CD4-positive, CD25-positive, alpha-beta regulatory T cell (primary cell): Measurements from ENCODE around the gene ANP32B. TPM values are rescaled to one million over a fixed set of nuclear protein-coding genes. Genes with fewer than 3 reads are reported as not detected.
A peak's percentile ranks its signal among the peaks of the same experiment; 100 is the strongest.

Experiments used
- ATAC-seq, 2 donors: fragments of 150-1000 bp; cut with Tn5 transposase; one replicate each; pipeline ENCODE4 v1.10.0; 2021; ENCODE audit warnings: low read depth in 2 of 2, moderate number of reproducible peaks in 2 of 2, moderate library complexity in 1 of 2
- DNase-seq, 3 donors: peaks; one replicate each; pipeline versions ENCODE4 v3.0.0 to v3.0.0-alpha.2; 2012 to 2022; ENCODE audit warnings: mixed read lengths in 1 of 3
- H3K27ac ChIP-seq: one replicate; pipeline ENCODE4 v1.7.0; 2013; ENCODE audit warnings: mild to moderate bottlenecking, low read length; ENCODE audit not compliant: insufficient read depth, poor library complexity, severe bottlenecking
- H3K27me3 ChIP-seq: one replicate; pipeline ENCODE4 v1.7.0; 2013; ENCODE audit warnings: low read length; ENCODE audit not compliant: control insufficient read depth, insufficient read depth
- H3K36me3 ChIP-seq: one replicate; pipeline ENCODE4 v1.7.0; 2013; ENCODE audit warnings: mild to moderate bottlenecking, low read length, moderate library complexity; ENCODE audit not compliant: control insufficient read depth, insufficient read depth
- H3K4me1 ChIP-seq: 2 replicates; pipeline ENCODE4 v1.7.0; 2013; ENCODE audit warnings: mild to moderate bottlenecking, low read length; ENCODE audit not compliant: insufficient read depth, control insufficient read depth, poor library complexity, severe bottlenecking
- H3K4me3 ChIP-seq: one replicate; pipeline ENCODE4 v1.7.0; 2013; ENCODE audit warnings: low read depth, mild to moderate bottlenecking, low read length, moderate library complexity
- H3K9me3 ChIP-seq, 2 experiments: 1 replicate in 1 of 2; 2 replicates in 1 of 2; pipeline ENCODE4 v1.7.0; 2013; ENCODE audit warnings: low read length in 2 of 2, mild to moderate bottlenecking in 1 of 2, moderate library complexity in 1 of 2; ENCODE audit not compliant: control insufficient read depth in 2 of 2
- H3K27ac Mint-ChIP-seq, 3 donors: one replicate each; pipeline ENCODE4 v1.8.0; 2020 to 2022; ENCODE audit warnings: mild to moderate bottlenecking in 3 of 3, mixed read lengths in 3 of 3, moderate library complexity in 2 of 3
- H3K27me3 Mint-ChIP-seq: one replicate; pipeline ENCODE4 v1.8.0; 2022; ENCODE audit warnings: mild to moderate bottlenecking, mixed read lengths
- H3K36me3 Mint-ChIP-seq: one replicate; pipeline ENCODE4 v1.8.0; 2020; ENCODE audit warnings: mixed read lengths
- H3K4me1 Mint-ChIP-seq, 4 donors: one replicate each; pipeline ENCODE4 v1.8.0; 2020 to 2022; ENCODE audit warnings: mixed read lengths in 4 of 4, mild to moderate bottlenecking in 1 of 4
- H3K4me3 Mint-ChIP-seq, 4 donors: one replicate each; pipeline ENCODE4 v1.8.0; 2020 to 2022; ENCODE audit warnings: mild to moderate bottlenecking in 4 of 4, mixed read lengths in 4 of 4, moderate library complexity in 3 of 4
- H3K9me3 Mint-ChIP-seq, 7 donors: one replicate each; pipeline ENCODE4 v1.8.0; 2020 to 2022; ENCODE audit warnings: mixed read lengths in 7 of 7, mild to moderate bottlenecking in 3 of 7, moderate library complexity in 2 of 7
- polyA plus RNA-seq, 4 donors: library from polyadenylated mRNA; unstranded; fragments of 300-500 nt; fragmentation: Illumina TruSeq; gene quantifications; one replicate each; pipeline ENCODE4 v1.2.3, GENCODE V29; 2021
- total RNA-seq: library from RNA; stranded (reverse); gene quantifications from one replicate; pipeline ENCODE4 v1.2.3, GENCODE V29; 2022

ANP32B gene
- total and polyA plus RNA-seq, 5 donors from 2014 or later: 83.6 to 188 (median 92.7) TPM

DNA sequence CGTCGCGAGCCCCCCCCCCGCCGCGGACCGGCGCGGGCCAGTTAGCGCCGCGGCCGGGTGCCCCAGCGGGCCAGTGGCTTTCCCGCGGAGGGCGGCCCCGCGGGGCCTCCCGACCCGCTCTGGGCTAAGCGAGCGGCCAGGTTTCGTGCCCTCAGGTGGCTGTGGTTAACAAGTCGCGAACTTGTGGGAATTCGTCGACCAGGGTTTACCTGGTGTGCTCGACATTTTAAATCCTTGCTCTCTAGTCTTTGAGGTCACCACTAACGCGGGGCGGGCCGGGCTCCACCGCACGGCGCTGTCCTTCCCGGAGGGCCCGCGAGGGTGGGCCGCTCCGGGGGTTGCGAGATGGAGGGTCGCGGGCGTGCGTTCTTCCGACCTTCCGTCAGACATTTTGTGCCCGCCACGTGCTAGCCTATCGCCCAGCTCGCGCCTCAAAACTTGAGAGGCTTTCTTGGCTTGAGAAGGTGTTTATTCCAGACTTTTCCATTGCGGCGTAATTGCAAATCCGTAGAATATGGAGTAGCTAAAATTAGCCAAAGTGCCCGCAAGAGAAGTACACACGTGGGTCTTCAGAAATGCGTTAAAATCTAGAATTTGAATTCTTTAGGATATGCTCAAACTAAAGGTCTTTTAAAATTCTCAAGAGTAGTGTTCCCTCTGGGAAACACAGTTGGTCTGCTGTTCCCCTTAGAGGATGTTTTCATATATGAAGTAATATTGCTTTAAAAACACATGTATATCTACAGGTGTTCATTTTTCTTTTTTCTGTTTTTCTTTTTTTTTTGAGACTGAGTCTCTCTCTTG lies 2.1 kb downstream of the ANP32B start:
- H3K36me3 Mint-ChIP-seq: no peaks in the 10 kb centered on the region
- Histone ChIP-seq H3K27me3 (no peaks in the 10 kb centered on the region), H3K4me3 (peak overlapping the region; percentile 86), H3K36me3 (no peaks in the 10 kb centered on the region), H3K9me3 (no peaks in the 10 kb centered on the region), H3K4me1 (peaks cover 61% of the 10 kb centered on the region), H3K27ac (peak overlapping the region; percentile 87)
- H3K27ac Mint-ChIP-seq: peak overlapping the region; percentile 73 to 96 (median 92)
- DNase-seq: peak in 2 of 3 donors; percentile 52 to 57
- ATAC-seq: no peak
- H3K4me3 Mint-ChIP-seq: peak overlapping the region; percentile 89 to 95 (median 92)
- peaks cover 4% of the 10 kb centered on the region for H3K27me3 Mint-ChIP-seq
- peaks cover 45 to 72% (median 60%) of the 10 kb centered on the region in 4 donors for H3K4me1 Mint-ChIP-seq
- H3K9me3 Mint-ChIP-seq: no peaks in the 10 kb centered on the region

DNA sequence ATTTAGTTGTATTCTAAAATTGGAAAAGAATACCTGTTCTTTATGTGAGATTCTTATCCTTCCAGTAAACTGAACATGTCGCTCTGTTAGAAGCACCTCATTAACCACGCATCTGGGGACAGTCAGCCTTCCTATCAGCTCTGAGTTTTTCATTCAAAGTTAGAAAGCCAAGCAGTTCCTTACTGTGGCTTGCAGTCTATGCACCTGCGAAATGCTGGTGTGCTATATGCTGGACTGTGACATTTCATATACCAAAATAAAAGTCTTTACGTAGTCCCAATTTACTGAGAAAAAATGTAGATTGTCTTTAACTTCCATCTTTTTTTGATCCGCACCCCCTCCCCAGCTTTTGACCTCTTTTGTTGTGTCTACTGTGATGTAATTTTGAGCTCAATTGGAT lies 4.3 kb downstream of the ANP32B start:
- peaks cover 4% of the 10 kb centered on the region for H3K27me3 Mint-ChIP-seq
- Histone ChIP-seq H3K27me3 (no peaks in the 10 kb centered on the region), H3K36me3 (no peaks in the 10 kb centered on the region), H3K4me3 (peak overlapping the region; percentile 34), H3K4me1 (peaks cover 75% of the 10 kb centered on the region), H3K9me3 (no peaks in the 10 kb centered on the region), H3K27ac (peak overlapping the region; percentile 53)
- H3K36me3 Mint-ChIP-seq: no peaks in the 10 kb centered on the region
- no peak for DNase-seq
- peaks cover 50 to 74% (median 61%) of the 10 kb centered on the region in 4 donors for H3K4me1 Mint-ChIP-seq
- no peak for ATAC-seq
- H3K9me3 Mint-ChIP-seq: no peaks in the 10 kb centered on the region
- peak overlapping the region; percentile 19 to 44 (median 26) for H3K27ac Mint-ChIP-seq
- H3K4me3 Mint-ChIP-seq: peak overlapping the region; percentile 26 to 92 (median 58)

DNA sequence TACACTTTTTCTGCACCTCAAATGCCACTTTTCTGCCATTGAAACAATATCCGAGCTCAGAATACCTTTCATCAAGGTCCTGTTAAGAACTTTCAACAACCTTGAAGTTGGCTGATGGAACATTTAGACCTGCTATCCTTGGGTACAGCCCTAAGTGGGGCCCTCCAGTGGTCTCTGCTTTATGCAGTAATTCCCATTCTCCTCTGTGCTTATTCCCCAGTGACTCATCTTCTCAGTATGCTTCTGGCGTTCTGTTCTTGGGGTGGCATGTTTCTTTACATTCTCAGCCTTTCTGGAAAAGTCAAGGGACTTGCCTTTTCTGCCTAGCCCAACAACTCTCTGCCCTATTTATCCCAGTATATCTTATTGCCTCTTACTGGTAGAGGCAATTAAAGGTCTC lies 7.1 kb downstream of the ANP32B start:
- no peaks in the 10 kb centered on the region for H3K9me3 Mint-ChIP-seq
- H3K9me3 ChIP-seq: no peaks in the 10 kb centered on the region
- H3K4me1 Mint-ChIP-seq: peaks cover 59 to 100% (median 85%) of the 10 kb centered on the region in 4 donors
- peaks cover 6% of the 10 kb centered on the region for H3K36me3 ChIP-seq
- no peak overlapping the region for H3K27ac ChIP-seq
- peaks cover 85% of the 10 kb centered on the region for H3K4me1 ChIP-seq
- no peaks in the 10 kb centered on the region for H3K27me3 ChIP-seq
- no peak for DNase-seq
- H3K4me3 Mint-ChIP-seq: peak overlapping the region; percentile 11 to 84 (median 46)
- ATAC-seq: no peak
- H3K27me3 Mint-ChIP-seq: peaks cover 3% of the 10 kb centered on the region
- H3K27ac Mint-ChIP-seq: peak overlapping the region in 2 of 3 donors; percentile 42 to 63
- peak overlapping the region; percentile 43 for H3K4me3 ChIP-seq
- peaks cover 7% of the 10 kb centered on the region for H3K36me3 Mint-ChIP-seq

DNA sequence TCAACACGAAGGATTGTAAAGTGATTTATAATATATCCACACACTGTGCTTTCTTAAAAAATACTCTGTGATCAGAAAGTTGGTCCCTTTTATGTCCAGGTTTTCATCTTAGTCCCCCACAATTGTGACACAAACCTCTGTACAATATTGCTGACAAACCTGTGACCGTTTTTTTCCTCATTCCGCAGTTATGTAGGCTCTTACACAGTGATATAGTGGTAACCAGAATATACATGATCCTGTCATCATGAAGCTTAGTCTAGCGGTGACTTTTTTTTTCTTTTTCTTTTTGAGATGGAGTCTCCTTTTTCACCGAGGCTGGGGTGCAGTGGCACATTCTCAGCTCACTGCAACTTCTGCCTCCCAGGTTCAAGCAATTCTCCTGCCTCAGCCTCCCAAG lies 8.7 kb downstream of the ANP32B start:
- Histone ChIP-seq H3K36me3 (peaks cover 18% of the 10 kb centered on the region), H3K4me1 (peaks cover 69% of the 10 kb centered on the region), H3K27me3 (no peaks in the 10 kb centered on the region), H3K27ac (no peak overlapping the region), H3K9me3 (no peaks in the 10 kb centered on the region), H3K4me3 (peak overlapping the region; percentile 66)
- Mint-ChIP-seq H3K27ac (peak overlapping the region in 2 of 3 donors; percentile 41 to 78), H3K4me3 (peak overlapping the region in 3 of 4 donors; percentile 46 to 74 (median 69)), H3K4me1 (peaks cover 50 to 90% (median 79%) of the 10 kb centered on the region in 4 donors), H3K27me3 (no peaks in the 10 kb centered on the region), H3K36me3 (peaks cover 13% of the 10 kb centered on the region), H3K9me3 (no peaks in the 10 kb centered on the region)
- ATAC-seq (no peak), DNase-seq (no peak)

DNA sequence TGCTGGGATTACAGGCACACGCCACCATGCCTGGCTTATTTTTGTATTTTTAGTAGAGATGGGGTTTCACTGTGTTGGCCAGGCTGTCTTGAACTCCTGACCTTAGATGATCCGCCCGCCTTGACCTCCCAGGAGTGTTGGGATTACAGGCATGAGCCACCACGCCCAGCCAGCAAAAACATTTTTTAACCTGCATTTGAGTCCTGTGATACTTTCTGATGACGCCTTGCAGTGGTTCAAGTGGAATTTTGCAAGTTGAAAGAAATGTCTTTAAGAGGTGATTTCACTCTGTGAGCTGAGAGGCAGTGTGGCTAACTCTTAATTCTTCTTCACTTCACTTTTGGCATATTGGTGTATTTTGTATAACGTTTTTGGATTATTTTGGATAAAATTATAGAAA lies 9.1 kb downstream of the ANP32B start:
- Mint-ChIP-seq H3K36me3 (peaks cover 13% of the 10 kb centered on the region), H3K4me1 (peaks cover 47 to 90% (median 80%) of the 10 kb centered on the region in 4 donors), H3K27me3 (no peaks in the 10 kb centered on the region), H3K4me3 (peak overlapping the region; percentile 10 to 74 (median 58)), H3K9me3 (no peaks in the 10 kb centered on the region), H3K27ac (peak overlapping the region; percentile 18 to 86 (median 41))
- peak overlapping the region; percentile 66 for H3K4me3 ChIP-seq
- no peaks in the 10 kb centered on the region for H3K27me3 ChIP-seq
- no peaks in the 10 kb centered on the region for H3K9me3 ChIP-seq
- H3K36me3 ChIP-seq: peaks cover 22% of the 10 kb centered on the region
- H3K4me1 ChIP-seq: peaks cover 65% of the 10 kb centered on the region
- DNase-seq (no peak), ATAC-seq (no peak)
- H3K27ac ChIP-seq: no peak overlapping the region

DNA sequence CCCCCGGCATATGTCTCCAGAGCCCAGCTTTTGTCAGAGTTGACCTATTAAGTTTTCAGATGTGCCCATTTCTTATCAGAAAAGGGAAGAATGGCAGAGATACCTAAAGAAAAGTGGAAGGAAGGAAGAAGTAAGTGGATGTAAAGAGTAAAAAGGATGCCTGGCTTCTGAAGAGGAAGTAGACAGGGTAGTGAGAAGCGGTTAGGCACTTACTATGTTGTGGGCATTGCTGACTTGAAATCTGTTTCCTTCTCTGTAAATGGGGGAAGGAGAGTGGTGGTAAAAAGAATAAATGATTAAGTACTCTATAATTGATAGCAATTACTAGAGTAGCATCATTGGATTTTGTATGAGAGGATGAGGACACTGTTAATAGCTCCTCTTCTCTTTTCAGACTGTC lies 9.9 kb downstream of the ANP32B start:
- ATAC-seq (peak; percentile 77 to 87), DNase-seq (peak in 2 of 3 donors; percentile 29 to 68)
- Histone ChIP-seq H3K4me3 (peak overlapping the region; percentile 66), H3K4me1 (peaks cover 61% of the 10 kb centered on the region), H3K27ac (peak overlapping the region; percentile 49), H3K9me3 (no peaks in the 10 kb centered on the region), H3K27me3 (no peaks in the 10 kb centered on the region), H3K36me3 (peaks cover 29% of the 10 kb centered on the region)
- Mint-ChIP-seq H3K36me3 (peaks cover 13% of the 10 kb centered on the region), H3K4me3 (peak overlapping the region; percentile 46 to 69 (median 52)), H3K27ac (peak overlapping the region; percentile 41 to 89 (median 86)), H3K27me3 (no peaks in the 10 kb centered on the region), H3K4me1 (peaks cover 39 to 88% (median 76%) of the 10 kb centered on the region in 4 donors), H3K9me3 (no peaks in the 10 kb centered on the region)

DNA sequence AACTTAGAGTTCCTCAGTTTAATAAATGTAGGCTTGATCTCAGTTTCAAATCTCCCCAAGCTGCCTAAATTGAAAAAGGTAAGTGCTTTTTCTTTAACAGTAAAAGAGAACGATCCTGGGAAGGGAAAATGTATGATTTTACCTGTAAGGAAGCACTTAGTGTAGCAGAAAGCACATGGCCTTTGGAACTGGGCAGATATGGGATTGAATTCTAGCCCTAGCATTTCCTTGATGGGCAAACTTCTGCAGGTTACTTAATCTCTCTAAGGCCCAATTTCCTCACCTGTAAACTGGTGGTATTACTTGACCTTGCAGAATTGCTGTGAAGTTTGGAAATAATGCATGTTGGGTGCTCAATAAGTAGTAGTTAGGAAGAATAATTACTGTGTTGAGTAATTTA lies 11.6 kb downstream of the ANP32B start:
- peaks cover 25% of the 10 kb centered on the region for H3K36me3 Mint-ChIP-seq
- Histone ChIP-seq H3K27me3 (no peaks in the 10 kb centered on the region), H3K4me1 (peaks cover 49% of the 10 kb centered on the region), H3K36me3 (peaks cover 38% of the 10 kb centered on the region), H3K27ac (no peak overlapping the region), H3K4me3 (no peak overlapping the region), H3K9me3 (no peaks in the 10 kb centered on the region)
- peaks cover 27 to 85% (median 72%) of the 10 kb centered on the region in 4 donors for H3K4me1 Mint-ChIP-seq
- H3K27ac Mint-ChIP-seq: peak overlapping the region in 1 of 3 donors; percentile 58
- peak overlapping the region in 1 of 4 donors; percentile 15 for H3K4me3 Mint-ChIP-seq
- DNase-seq (no peak), ATAC-seq (no peak)
- no peaks in the 10 kb centered on the region for H3K9me3 Mint-ChIP-seq
- H3K27me3 Mint-ChIP-seq: no peaks in the 10 kb centered on the region
